Mesenteric fat pad (tissue), 1 donor: ENCODE results near the gene TCP11L2. TPM values are rescaled to one million over a fixed set of nuclear protein-coding genes. Genes with fewer than 3 reads are reported as not detected.
"Not testable (repeated sequence)": the region's sequence is repeated elsewhere in the genome, so short reads cannot be mapped to it uniquely, and the experiment has no call there.

Experiments
- DNase-seq: peaks from one replicate; pipeline ENCODE4 v3.0.0-alpha.2; 2020; ENCODE audit warnings: low spot score
- total RNA-seq: library from RNA; stranded (reverse); fragmentation: NEBNext Ultra II Directional; extraction: Animal tissue kit (Norgen Biotek cat#: 25700); gene quantifications from one replicate; pipeline ENCODE4 v1.2.1, GENCODE V29; 2021
- donor health status: DM: yes; HTN: yes; CAD: no.

The TCP11L2 gene
- total RNA-seq, 1 donor from 2014 or later = 19.4 TPM

- DNase-seq = no peak
Measured at GRCh38 chr12:106341086-106341877, 38.7 kb downstream of the TCP11L2 start.

GRCh38 chr12:106342397-106343213 is 40.1 kb downstream of the TCP11L2 start:
- no peak for DNase-seq

- no peak for DNase-seq
Measured at GRCh38 chr12:106343214-106343528, 40.6 kb downstream of the TCP11L2 start.

GRCh38 chr12:106344131-106344530 is 41.6 kb downstream of the TCP11L2 start:
- DNase-seq = no peak

GRCh38 chr12:106345746-106346145 is 43.2 kb downstream of the TCP11L2 start:
- no peak for DNase-seq

GRCh38 chr12:106348411-106348810 is 45.9 kb downstream of the TCP11L2 start:
- no peak for DNase-seq

GRCh38 chr12:106353175-106353574 is 50.6 kb downstream of the TCP11L2 start:
- DNase-seq = no peak

GRCh38 chr12:106357549-106358395 is 55.2 kb downstream of the TCP11L2 start, which contains the start of gene POLR3B:
POLR3B (plus strand) TSS chr12:106357748; CDS start chr12:106357880, 132 bp downstream.
- DNase-seq = peak; percentile 98

- no peak for DNase-seq
Measured at GRCh38 chr12:106358396-106359241, 56.1 kb downstream of the TCP11L2 start.

GRCh38 chr12:106359646-106360399 is 57.3 kb downstream of the TCP11L2 start:
- no peak for DNase-seq

GRCh38 chr12:106360400-106360994 is 58.0 kb downstream of the TCP11L2 start:
- DNase-seq = no peak

GRCh38 chr12:106362971-106363370 is 60.4 kb downstream of the TCP11L2 start:
- no peak for DNase-seq

GRCh38 chr12:106364261-106364660 is 61.7 kb downstream of the TCP11L2 start:
- DNase-seq = no peak

- no peak for DNase-seq
Measured at GRCh38 chr12:106369624-106370346, 67.3 kb downstream of the TCP11L2 start.

GRCh38 chr12:106378788-106379187 is 76.3 kb downstream of the TCP11L2 start:
- DNase-seq = no peak

GRCh38 chr12:106380954-106381353 is 78.4 kb downstream of the TCP11L2 start:
- no peak for DNase-seq

GRCh38 chr12:106381866-106382265 is 79.3 kb downstream of the TCP11L2 start:
- not testable (repeated sequence) for DNase-seq

- no peak for DNase-seq
Measured at GRCh38 chr12:106386813-106387535, 84.4 kb downstream of the TCP11L2 start.
